Measurements from ENCODE around the gene PACS2.
"Not testable (repeated sequence)": the region's sequence is repeated elsewhere in the genome, so short reads cannot be mapped to it uniquely, and the experiment has no call there.

The PACS2 gene

DNA sequence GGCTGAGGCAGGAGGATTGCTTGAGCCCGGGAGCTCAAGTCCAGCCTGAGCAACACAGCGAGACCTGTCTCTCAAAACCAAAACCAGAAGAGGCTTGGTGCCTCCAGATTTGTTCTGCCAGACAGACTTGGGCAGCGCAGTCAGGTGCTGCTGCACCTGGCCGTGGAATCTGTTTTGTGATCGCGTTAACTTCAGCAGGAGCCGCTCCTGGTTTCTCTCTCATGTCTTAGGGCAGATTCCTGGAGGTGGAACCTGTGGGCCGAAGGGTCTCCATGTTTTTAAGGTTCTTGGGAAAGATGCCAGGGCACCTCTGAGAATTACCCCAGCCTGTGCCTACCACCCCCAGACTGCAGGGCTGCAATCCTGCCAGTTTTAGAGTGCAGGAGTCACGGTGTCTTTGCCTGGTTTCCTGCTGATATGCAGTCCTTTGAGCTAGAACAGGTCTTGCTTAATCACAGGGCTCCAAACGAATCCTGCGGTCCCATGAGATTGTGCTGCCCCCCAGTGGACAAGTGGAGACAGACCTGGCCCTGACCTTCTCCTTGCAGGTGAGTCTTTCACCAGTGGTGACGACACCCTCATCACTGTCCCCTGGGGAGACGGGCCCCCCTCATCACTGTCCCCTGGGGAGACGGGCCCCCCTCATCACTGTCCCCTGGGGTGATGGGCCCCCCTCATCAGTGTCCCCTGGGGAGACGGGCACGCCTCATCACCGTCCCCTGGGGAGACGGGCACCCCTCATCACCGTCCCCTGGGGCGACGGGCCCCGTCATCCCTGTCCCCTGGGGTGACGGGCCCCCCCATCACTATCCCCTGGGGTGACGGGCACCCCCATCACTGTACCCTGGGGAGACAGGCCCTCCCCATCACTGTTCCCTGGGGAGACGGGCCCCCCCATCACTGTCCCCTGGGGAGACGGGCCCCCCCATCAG is 37.6 kb downstream of the PACS2 start:
- DNase-seq: peak; percentile 82

DNA sequence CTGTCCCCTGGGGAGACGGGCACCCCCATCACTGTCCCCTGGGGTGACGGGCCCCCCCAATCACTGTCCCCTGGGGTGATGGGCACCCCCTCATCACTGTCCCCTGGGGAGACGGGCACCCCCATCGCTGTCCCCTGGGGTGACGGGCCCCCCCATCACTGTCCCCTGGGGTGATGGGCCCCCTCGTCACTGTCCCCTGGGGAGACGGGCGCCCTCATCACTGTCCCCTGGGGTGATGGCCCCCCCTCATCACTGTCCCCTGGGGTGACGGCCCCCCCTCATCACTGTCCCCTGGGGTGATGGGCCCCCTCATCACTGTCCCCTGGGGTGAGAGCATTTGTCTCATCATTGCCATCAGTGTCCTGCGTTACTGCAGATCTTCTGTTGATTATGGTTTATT is 38.6 kb downstream of the PACS2 start:
- DNase-seq: no peak

DNA sequence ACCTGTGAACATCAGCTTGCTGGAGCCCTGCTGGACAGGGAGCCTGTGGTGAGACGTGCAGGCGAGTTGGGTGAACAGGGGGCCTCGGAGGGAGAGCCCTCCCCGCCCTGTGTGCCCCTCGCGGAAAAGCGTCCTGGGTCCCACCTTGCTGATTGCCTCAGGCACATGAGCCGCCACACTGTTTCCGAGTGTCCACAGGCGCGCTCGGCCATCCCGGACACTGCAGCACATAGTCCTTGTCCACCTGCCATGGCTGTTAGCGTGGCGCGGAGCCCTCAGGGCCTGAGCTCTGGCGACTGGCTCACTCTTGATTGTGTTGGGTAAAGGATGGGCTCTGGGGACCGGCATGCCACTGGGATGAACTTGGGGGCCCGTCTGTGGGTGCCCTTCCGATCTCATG is 40.0 kb downstream of the PACS2 start:
- no peak for DNase-seq

DNA sequence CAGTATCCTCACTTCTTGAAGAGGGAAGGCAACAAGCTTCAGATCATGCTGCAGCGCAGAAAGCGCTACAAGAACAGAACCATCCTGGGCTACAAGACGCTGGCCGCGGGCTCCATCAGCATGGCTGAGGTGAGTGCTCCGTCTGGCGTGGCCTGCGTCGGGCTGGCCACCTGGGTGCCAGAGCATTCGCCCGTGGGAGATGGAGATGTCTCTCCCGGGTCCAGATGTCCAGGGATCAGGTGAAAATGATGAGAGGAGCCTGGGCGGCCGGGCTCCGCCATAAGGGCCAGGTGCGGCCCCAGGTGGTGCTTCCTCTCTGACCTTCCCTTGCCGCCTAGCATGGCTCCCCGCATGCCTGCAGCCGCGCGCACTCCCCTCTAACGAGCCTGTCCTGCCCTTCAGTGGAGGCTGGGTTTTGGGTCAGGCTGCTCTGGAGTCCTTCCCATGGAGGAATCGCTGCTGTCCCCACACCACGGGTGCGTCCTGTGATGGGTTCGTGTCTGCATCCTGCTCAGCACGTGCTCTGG is 40.6 kb downstream of the PACS2 start:
- DNase-seq: no peak

DNA sequence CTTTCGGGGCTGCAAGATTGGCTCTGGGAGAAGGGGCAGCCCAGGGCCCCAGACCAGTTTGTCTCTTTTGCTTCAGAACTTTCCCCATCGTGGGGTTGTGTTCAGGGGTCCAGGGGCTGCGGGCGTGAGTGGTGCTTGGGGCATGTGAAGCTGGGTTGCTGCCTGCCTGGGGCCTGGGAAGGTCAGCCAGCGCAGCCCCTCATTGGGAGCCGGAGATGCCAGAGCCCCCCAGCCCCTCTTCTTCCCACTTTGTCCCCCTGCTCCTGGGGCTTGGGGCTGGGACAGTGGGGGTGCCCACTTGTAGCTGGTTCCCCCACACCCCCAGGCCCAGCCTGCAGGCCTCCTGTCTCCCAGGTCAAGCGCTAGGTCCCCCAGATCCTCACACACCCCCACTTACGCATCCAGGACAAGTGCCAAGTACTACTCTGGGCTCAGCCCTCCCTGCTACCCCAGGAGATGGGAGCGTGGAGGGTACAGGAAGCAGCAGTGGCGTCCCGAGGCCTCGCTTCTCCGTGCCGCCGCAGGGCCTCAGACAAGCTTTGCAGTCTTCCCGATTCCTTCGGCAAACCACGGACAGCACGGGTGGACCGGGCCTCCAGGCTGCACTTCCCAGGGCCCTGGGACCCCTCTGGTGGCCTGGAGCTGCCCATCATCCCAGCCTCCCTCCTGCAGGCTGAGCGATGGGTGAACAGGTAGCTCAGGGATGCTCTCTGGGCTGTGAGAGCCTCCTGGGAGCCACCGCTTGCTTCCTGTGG is 41.5 kb downstream of the PACS2 start:
- DNase-seq: no peak

DNA sequence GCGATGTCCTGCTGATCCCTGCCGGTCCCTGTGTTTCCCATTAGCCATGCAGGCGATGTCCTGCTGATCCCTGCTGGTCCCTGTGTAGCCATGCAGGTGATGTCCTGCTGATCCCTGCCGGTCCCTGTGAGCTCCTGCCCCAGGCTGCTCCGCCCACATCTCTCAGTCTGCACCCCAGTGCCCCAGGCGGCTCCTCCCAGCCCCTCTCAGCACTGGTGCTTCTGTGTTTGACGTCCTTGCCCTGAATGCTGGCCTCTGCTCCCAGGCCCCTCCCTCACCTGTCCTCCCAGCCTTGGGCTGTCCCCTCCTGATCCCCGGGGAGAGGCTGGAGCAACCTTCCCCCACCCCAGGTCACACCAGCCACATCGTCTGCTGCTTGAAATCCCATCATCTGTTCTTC is 42.4 kb downstream of the PACS2 start:
- no peak for DNase-seq

DNA sequence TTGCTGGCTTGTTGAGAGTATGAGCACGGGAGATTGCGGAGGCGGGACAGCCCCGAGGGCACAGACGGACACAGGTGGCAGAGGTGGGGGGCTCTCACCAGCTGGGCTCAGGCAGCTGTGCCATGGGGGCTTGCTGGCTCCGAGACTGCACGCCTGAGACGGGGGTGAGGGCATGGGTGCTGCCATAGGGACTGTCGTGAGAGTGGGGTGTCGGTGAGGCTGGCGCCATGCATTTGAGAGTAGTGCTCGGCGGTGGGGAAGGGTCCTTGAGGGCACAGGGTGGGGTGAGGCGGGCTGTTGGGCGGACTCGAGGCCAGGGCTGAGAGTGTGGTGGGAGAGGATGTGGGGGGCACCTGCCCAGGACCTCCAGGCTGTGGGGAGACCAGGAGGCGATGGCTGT is 43.1 kb downstream of the PACS2 start:
- DNase-seq: no peak

DNA sequence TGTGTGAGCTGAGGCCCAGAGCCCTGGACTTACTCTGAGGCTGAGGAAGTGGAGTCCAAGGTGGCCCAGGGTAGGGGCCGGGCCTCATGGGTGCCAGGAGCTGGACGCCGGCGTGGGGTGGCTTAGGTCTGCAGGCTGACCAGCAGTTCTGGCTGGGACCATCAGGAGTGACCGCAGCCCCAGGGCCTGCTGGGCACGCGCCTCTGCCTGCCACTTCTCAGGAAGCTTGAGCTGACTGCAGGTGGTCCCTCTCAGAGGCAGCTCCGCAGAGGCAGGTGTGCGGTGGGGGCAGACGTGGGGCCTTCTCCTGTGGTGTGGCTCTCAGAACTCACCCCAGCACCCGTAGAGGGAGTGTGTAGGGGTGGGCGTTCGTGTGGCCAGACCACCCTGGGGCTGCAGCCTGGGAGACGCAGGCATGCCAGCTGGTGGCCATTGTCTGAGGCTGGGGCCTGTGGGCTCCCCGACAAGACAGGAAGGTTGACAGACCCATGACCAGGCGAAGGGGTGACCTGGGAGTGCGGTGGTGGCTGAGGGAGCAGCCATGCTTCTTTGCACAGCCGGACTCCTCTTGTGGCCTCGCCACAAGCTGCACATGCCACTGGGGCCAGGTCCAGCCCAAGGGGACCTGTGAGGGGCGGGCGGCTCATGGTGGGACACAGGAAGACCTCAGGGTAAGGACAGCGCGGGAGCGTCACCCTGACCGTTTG is 43.7 kb downstream of the PACS2 start:
- no peak for DNase-seq

DNA sequence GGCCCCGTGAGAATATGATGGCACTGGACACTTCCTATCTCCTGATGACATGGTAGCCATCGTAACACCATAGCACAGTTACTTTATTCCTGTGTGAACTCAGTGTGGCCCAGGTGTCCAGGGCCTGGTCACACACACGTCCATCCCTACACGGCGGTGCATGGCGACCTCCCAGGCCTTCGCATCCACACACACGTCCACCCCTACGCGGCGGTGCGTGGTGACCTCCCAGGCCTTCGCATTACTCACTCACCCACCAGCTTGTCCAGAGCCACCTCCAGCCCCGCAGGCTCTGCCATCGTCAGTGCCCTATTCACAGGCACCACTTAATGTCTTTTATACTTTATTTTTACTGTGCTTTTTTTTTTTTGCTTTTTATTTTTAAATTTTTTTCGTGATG is 44.4 kb downstream of the PACS2 start:
- no peak for DNase-seq

DNA sequence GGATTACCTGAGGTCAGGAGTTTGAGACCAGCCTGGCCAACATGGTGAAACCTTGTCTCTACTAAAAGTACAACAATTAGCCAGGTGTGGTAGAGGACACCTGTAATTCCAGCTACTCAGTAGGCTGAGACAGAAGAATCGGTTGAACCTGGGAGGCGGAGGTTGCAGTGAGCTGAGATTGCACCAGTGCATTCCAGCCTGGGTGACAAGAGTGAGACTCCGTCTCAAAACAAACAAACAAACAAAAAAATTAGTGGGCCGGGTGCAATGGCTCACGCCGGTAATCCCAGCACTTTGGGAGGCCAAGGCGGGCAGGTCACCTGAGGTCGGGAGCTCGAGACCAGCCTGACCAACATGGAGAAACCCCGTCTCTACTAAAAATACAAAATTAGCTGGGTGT is 46.9 kb downstream of the PACS2 start:
- DNase-seq: not testable (repeated sequence)

DNA sequence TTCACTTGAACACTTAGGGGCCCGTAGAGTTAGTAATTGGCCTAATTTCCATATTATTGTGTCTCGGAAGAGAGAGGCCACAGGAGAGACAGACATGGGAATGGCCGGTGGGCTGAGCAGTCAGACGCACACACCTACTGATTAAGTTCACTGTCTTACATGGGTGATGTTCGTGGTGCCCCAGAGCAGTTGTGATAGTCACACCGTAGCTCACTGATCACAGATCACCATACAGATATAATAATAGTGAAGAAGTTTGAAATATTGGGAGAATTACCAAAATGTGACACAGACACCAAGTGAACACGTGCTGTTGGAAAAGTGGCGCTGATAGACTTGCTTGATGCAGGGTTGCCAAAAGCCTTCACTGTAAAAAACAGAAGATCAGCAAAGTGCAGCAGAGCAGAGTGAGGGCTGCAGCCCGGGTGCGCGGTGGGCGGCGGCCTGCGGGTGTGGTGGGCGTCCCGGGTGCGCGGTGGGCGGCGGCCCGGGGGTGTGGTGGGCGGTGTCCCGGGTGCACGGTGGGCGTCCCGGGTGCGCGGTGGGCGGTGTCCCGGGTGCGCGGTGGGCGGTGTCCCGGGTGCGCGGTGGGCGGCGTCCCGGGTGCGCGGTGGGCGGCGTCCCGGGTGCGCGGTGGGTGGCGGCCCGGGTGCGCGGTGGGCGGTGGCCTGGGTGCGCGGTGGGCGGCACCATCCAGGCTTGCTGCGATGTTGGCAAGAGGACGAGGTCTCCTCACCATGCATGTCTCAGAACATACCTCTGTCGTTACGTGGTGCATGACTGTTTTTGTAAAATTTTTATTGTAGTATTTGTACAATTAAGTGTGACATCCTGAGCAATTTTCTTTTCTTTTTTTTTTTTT is 49.5 kb downstream of the PACS2 start:
- no peak for DNase-seq

DNA sequence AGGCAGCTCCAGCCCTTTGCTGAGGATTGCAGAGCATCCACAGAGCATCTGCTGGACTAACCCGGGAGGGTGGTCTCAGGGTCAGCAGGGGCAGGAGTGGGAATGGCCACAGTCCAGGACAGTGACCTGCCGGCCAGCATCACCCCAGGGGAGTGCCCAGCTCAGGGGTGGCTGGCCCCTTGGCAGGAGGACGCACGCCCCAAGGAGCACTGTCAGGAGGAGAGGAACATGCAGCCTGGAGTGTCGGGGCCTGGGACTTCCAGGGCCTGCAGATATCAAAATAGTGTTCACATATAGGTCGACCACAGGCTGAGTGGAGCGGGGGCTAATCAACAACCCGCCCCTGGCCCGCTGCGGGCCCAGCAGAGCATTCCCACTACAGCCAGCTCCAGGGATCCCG is 50.6 kb downstream of the PACS2 start:
- no peak for DNase-seq

DNA sequence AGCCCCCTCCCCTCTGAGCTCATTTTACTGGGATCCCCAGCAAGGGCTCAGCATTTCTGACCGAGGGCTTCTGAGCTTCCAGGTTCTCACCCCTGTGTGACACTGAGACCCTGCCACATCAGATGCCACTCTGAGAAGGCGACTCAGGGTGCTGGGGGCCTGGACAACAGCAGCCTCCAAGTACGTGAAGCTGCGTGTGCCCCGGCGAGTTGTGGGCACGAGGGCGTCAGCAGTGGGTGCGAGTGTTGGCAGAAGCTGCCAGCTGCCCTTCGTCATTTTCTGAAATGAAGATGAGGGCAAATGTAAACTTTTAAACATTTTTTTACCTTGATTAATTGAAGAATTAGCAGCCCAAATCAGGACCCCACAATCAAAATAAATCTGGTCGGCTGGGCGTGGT is 51.1 kb downstream of the PACS2 start:
- DNase-seq: no peak

DNA sequence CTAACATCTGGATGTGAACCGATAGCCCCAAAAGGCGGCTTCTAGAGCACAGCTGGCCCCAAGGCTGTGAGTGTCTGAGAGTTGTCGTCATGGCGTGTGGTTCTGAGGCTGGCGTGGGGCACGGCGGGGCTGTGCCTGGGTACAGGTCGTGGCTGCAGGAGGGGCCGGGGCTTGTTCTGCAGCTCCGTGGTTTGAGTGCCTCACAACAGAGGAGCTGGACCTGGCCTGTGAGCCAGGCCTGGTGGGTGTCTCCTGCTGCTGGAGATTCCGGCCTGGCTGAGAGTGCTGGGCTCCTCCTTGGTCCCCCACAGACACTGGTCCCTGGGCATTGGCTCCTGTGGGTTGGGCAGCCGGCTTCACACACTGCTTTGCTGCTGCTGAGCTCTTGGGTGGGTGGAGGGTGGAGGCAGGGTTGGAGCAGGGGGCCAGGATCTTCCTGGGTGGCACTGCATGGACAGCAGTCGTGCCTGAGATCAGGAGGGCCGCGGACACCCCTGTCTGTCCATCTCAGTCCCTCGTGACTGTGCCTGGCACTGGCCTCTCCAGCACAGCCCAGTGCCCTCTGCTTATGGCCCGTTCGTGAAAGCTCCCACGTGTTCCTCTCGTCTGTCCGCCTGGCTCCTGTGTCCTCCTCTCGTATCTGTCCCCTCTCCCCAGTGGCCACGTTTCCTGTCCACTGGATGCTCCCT is 52.0 kb downstream of the PACS2 start:
- no peak for DNase-seq

DNA sequence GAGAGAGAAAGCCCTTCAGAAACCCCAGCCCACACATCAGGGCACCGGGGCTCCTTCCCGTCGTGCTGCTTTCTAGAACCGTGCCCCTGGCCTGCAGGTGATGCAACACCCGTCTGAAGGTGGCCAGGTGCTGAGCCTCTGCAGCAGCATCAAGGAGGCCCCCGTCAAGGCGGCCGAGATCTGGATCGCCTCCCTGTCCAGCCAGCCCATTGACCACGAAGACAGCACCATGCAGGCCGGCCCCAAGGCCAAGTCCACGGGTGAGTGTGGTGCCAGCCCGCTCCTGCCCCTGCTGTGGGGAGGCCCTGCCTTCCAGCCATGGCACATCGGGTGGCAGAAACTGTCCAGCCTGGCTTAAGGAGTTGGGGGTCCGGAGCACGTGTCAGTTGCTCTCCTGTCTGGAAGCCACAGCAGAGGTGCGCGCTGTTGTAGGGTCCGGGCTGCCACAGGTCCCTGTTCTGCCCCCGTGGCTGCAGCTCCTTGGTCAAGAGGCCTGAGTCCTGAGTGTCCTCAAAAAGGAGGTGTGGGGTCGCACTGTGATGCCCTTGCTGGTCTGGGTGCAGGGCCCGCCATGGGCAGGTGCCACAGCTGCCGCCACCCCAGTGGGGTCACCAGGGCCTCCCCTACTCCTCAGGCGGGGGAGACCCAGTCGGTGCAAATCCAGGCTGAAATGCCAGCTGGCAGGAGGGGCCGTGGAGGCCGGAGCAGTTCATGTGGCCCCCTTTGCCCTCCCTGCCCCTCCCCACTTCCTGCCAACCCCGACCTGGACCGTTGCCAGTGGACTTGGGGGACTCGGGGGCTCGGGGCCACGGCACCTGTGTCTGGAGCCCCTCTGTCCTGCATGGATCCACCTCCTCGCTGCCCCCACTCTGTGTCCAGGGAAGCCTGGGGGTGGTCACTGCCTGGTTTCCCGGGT is 52.8 kb downstream of the PACS2 start:
- no peak for DNase-seq

DNA sequence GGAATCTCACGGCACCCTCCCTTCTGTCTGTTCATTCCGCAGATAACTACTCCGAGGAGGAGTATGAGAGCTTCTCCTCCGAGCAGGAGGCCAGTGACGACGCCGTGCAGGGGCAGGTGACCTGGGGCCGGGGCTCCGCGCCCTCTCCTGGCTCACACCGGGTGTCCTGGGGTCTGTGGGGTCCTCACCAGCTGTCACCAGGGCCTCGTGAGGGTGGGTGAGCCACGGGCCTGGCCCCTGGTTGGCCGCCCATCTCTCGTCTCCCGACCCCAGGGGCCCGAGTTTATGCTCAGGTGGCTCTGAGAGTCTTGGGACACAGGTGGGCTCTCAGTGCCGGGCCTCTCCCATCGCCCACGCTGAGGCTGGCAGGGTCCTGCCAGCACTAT is 53.5 kb downstream of the PACS2 start:
- no peak for DNase-seq

DNA sequence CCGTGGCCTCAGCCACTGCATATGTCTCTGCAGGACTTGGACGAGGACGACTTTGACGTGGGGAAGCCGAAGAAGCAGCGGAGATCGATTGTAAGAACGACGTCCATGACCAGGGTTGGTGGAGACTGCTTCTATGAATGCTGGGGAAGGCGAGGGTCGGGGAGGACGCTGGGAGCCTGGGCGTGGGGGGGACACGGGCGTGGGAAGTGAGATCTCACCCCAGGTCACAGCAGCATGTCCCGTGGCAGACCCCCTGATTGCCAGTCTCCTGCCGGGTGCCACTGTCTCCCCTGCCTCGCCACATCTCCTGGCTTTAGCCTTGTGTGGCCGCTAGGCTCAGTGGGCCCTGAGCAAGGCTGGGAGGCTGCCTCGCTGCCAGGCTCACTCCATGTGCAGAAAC is 53.9 kb downstream of the PACS2 start:
- no peak for DNase-seq

DNA sequence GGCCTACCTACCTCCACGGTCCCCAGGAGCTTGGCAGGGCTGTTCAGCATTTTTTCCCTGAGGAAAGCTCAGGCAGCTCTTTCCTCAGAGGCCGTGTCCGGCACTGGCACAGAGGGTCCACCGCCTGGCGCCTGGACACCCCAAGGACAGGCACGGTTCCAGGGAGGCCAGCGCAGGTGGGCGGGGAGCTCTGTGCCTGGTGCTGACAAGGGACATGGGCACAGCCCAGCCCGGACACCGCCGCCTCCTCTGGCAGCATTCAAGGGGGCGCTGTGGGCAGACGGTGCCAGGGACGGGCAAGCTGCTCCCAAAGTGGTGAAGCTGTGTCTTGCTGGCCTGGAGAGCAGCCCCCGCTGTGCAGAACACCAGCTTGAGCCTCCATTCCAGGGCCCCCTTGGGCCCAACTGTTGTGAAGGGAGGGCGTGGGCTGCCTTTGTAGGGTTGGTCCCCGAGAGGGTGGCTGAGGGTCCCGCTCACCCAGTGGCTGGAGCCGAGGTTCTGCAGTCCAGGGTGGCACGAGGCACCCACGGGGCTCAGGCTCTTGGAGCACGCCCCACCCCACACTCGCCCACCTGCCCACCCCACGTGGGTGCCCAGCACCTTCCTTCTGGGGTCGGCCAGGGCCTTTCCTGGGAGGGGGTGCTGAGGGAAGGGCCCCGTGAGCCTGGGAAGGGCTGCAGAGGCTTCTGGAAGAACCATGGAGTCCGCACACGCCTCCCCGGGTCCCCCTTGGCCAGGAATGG is 54.5 kb downstream of the PACS2 start:
- no peak for DNase-seq

DNA sequence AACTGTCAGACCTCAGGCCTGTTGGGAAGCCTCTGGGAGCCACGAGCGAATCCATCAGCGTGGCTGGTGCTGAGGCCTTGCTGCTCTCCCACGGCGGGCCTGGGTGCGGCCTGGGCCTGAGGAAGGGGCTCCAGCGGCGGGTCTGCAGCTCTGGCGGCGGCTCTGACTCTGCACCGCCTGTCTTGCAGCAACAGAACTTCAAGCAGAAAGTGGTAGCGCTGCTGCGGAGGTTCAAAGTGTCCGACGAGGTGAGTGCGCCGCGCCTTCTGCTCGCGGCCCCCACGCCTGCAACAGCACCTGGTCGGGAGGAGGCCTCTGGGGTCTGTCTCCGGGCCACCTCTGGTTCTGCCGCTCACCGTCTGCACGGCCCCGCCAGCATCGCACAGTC is 55.1 kb downstream of the PACS2 start:
- no peak for DNase-seq

DNA sequence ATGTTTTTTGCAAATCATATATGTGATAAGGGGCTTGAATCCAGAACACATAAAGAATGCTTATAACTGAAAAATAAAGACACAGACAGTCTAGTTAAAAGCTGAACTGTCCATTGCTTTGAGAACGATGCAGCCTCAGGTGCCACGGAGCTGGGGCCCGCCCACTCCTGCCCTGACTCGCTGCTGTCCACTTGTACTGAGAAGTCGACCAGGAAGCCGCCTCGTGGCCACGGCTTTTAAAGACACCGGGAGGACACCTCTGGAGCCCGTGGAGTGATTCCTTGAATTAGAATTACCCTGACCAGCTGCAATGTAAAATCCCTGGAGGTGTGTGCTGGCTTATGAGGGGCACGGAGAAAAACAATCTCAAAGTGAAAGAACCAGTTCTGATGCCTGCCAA is 59.8 kb downstream of the PACS2 start:
- no peak for DNase-seq

Measured in NCI-H2171 (cell line).